ENCODE measurements around the gene OR8D4. TPM values are rescaled to one million over a fixed set of nuclear protein-coding genes. Genes with fewer than 3 reads are reported as not detected.

Gene OR8D4
- total and polyA plus RNA-seq, 10 of the 15 experiments (the other 5 are each of a cell fraction or from before 2014, with no cell fraction given): not detected

DNA sequence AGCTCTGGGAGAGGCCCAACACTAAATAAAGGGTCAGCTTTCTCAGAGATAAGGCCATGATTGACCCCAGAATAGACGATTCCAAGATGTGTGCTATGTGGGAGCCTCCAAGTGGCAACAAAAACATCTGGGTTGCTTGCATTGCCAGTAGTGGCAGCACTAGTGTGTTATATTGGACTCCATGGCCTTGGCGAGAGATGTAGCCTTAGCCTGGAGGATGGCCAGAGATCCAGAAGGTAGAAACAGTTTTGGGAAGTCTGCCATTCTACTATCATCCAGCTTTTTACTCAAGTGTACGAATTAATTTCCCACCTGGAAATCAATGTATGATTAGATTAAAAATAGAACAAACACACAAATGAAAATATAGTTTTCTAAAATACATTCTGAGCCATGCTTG, 3.0 kb downstream of the OR8D4 start:
- WGBS (ENCODE audit: insufficient coverage, insufficient replicate concordance, low lambda C conversion rate, missing lambda C conversion rate): 15% methylated on average over 3 of the region's 3 CpGs
- Histone ChIP-seq H3K27me3 (replicated peaks in 1 of 2; ENCODE audit: control insufficient read depth in 2 of 2, insufficient read depth in 2 of 2, low read length in 1 of 2) (no peaks in the 10 kb centered on the region; a peak in 1 of 4 replicates), H3K4me2 (ENCODE audit: control insufficient read depth, insufficient read depth) (no peak overlapping the region), H3K27ac (ENCODE audit: control insufficient read depth, insufficient read depth) (no peak overlapping the region), H3K9ac (ENCODE audit: control insufficient read depth, insufficient read depth, low read length) (no peak overlapping the region), H4K20me1 (ENCODE audit: control insufficient read depth, insufficient read depth) (no peaks in the 10 kb centered on the region), H3K79me2 (ENCODE audit: control insufficient read depth, insufficient read depth, low read length) (no peaks in the 10 kb centered on the region), H3K4me1 (ENCODE audit: control insufficient read depth, insufficient read depth, low read length) (peaks cover 6% of the 10 kb centered on the region; the same call in 1 of the 2 replicates), H3K9me3 (replicated peaks; ENCODE audit: control insufficient read depth, insufficient read depth, low read length) (no peaks in the 10 kb centered on the region), H3K36me3 (ENCODE audit: control insufficient read depth in 2 of 2, insufficient read depth in 2 of 2, low read length in 1 of 2) (no peaks in the 10 kb centered on the region), H2AFZ (ENCODE audit: control insufficient read depth, low read depth, low read length) (no peak overlapping the region), H3K4me3 (no peak overlapping the region)
- DNase-seq (ENCODE audit: low read depth, low spot score): no peak
- ATAC-seq: no peak
- SMC1A ChIA-PET (ENCODE audit: uncharacterized antibody, unreplicated experiment): interaction anchor here (0.5 kb wide), 1 partner anchor 64 kb away, joined by 3 read pairs; no protein-coding TSS in a partner anchor
- in situ Hi-C loops (cut with MboI): no loop called here
- no peak for FAIRE-seq
- no TSS peak for BruUV-seq (replicated peaks)
- TF ChIP-seq NBN (IDR thresholded peaks at IDR 0.05) (no peak), FOS (IDR thresholded peaks at IDR 0.05; ENCODE audit: borderline replicate concordance, extremely low read depth, insufficient read length) (no peak), MEF2B (IDR thresholded peaks at IDR 0.05; ENCODE audit: partially characterized antibody, poor library complexity, severe bottlenecking) (no peak), RELA (IDR thresholded peaks at IDR 0.05; ENCODE audit: borderline replicate concordance, partially characterized antibody) (no peak), RBBP5 (conservative IDR thresholded peaks at IDR 0.05) (no peak), KLF5 (IDR thresholded peaks at IDR 0.05; ENCODE audit: partially characterized antibody) (no peak), FOXM1 (IDR thresholded peaks at IDR 0.05; ENCODE audit: low read depth, low read length) (no peak), RFX5 (IDR thresholded peaks at IDR 0.05; ENCODE audit: low read depth, low read length) (no peak), RB1 (IDR thresholded peaks at IDR 0.05; ENCODE audit: borderline replicate concordance) (no peak), ZNF622 (IDR thresholded peaks at IDR 0.05) (no peak), SPI1 (IDR thresholded peaks at IDR 0.05; ENCODE audit: borderline replicate concordance, insufficient read depth, low read depth, low read length) (no peak), NR2C1 (IDR thresholded peaks at IDR 0.05) (no peak), CREM (IDR thresholded peaks at IDR 0.05; ENCODE audit: low read depth) (no peak), SRF (IDR thresholded peaks at IDR 0.05; ENCODE audit: low read depth in 2 of 2, low read length in 2 of 2) (no peak), TBL1XR1 (IDR thresholded peaks at IDR 0.05; ENCODE audit: low read depth, low read length) (no peak), HDAC6 (IDR thresholded peaks at IDR 0.05; ENCODE audit: unreplicated experiment) (no peak)
- TF ChIP-seq, protein P1, sequence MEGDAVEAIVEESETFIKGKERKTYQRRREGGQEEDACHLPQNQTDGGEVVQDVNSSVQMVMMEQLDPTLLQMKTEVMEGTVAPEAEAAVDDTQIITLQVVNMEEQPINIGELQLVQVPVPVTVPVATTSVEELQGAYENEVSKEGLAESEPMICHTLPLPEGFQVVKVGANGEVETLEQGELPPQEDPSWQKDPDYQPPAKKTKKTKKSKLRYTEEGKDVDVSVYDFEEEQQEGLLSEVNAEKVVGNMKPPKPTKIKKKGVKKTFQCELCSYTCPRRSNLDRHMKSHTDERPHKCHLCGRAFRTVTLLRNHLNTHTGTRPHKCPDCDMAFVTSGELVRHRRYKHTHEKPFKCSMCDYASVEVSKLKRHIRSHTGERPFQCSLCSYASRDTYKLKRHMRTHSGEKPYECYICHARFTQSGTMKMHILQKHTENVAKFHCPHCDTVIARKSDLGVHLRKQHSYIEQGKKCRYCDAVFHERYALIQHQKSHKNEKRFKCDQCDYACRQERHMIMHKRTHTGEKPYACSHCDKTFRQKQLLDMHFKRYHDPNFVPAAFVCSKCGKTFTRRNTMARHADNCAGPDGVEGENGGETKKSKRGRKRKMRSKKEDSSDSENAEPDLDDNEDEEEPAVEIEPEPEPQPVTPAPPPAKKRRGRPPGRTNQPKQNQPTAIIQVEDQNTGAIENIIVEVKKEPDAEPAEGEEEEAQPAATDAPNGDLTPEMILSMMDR (IDR thresholded peaks at IDR 0.05 in 2 of 3, conservative IDR thresholded peaks at IDR 0.05 in 1 of 3; ENCODE audit: control insufficient read depth in 2 of 3, extremely low read depth in 1 of 3, insufficient read depth in 1 of 3, low read depth in 3 of 3, low read length in 3 of 3): no peak
- TF ChIP-seq, protein P2, sequence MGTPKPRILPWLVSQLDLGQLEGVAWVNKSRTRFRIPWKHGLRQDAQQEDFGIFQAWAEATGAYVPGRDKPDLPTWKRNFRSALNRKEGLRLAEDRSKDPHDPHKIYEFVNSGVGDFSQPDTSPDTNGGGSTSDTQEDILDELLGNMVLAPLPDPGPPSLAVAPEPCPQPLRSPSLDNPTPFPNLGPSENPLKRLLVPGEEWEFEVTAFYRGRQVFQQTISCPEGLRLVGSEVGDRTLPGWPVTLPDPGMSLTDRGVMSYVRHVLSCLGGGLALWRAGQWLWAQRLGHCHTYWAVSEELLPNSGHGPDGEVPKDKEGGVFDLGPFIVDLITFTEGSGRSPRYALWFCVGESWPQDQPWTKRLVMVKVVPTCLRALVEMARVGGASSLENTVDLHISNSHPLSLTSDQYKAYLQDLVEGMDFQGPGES (IDR thresholded peaks at IDR 0.05): no peak
- TF ChIP-seq, protein P3, sequence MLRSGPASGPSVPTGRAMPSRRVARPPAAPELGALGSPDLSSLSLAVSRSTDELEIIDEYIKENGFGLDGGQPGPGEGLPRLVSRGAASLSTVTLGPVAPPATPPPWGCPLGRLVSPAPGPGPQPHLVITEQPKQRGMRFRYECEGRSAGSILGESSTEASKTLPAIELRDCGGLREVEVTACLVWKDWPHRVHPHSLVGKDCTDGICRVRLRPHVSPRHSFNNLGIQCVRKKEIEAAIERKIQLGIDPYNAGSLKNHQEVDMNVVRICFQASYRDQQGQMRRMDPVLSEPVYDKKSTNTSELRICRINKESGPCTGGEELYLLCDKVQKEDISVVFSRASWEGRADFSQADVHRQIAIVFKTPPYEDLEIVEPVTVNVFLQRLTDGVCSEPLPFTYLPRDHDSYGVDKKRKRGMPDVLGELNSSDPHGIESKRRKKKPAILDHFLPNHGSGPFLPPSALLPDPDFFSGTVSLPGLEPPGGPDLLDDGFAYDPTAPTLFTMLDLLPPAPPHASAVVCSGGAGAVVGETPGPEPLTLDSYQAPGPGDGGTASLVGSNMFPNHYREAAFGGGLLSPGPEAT (IDR thresholded peaks at IDR 0.05; ENCODE audit: low read depth): no peak
- intact Hi-C loops (cut with micrococcal nuclease; ENCODE audit: unreplicated experiment): no loop called here
- POLR2A ChIA-PET: no interaction called here
- CTCF ChIA-PET: no interaction called here
- RAD21 ChIA-PET (ENCODE audit: unreplicated experiment): no interaction called here

All from GM12878 (cell line).